ENCODE measurements around the gene FAM184A. TPM values are rescaled to one million over a fixed set of nuclear protein-coding genes. Genes with fewer than 3 reads are reported as not detected.

FAM184A gene
- total and polyA plus RNA-seq, 8 donors, result 1.8 to 6.4 (median 3.0) TPM

DNA sequence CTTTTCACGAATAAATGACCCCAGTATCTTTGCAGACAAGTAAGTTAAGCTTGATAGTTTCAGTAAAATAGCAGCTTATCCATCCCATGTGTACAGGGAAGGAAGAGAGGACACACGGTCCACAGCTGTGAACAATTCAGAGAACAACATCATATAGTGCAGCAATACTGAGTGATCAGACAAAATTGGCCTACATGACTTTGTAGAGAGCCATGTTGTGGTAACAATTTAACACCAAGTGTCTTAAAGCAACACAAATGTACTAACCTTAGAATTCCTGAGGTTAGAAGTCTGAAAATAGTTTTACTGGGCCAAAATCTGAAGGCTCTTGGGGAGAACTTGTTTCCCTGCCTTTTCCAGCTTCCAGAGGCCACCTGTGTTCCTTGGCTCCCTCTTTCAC lies 12.5 kb downstream of the FAM184A start:
- Histone ChIP-seq H3K4me3 (no peak overlapping the region), H3K27me3 (no peaks in the 10 kb centered on the region), H3K4me1 (no peaks in the 10 kb centered on the region), H3K9me3 (no peaks in the 10 kb centered on the region), H3K27ac (no peak overlapping the region), H3K36me3 (no peaks in the 10 kb centered on the region)
- WGBS, 2 donors, result 81 to 82% methylated on average over 2 of the region's 2 CpGs
- FAIRE-seq, result no peak
- intact Hi-C loops (cut with DNase I), result no loop called here
- TF ChIP-seq, protein P1, sequence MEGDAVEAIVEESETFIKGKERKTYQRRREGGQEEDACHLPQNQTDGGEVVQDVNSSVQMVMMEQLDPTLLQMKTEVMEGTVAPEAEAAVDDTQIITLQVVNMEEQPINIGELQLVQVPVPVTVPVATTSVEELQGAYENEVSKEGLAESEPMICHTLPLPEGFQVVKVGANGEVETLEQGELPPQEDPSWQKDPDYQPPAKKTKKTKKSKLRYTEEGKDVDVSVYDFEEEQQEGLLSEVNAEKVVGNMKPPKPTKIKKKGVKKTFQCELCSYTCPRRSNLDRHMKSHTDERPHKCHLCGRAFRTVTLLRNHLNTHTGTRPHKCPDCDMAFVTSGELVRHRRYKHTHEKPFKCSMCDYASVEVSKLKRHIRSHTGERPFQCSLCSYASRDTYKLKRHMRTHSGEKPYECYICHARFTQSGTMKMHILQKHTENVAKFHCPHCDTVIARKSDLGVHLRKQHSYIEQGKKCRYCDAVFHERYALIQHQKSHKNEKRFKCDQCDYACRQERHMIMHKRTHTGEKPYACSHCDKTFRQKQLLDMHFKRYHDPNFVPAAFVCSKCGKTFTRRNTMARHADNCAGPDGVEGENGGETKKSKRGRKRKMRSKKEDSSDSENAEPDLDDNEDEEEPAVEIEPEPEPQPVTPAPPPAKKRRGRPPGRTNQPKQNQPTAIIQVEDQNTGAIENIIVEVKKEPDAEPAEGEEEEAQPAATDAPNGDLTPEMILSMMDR (IDR thresholded peaks at IDR 0.05), result no peak
- ATAC-seq, result no peak
- DNase-seq, result no peak

DNA sequence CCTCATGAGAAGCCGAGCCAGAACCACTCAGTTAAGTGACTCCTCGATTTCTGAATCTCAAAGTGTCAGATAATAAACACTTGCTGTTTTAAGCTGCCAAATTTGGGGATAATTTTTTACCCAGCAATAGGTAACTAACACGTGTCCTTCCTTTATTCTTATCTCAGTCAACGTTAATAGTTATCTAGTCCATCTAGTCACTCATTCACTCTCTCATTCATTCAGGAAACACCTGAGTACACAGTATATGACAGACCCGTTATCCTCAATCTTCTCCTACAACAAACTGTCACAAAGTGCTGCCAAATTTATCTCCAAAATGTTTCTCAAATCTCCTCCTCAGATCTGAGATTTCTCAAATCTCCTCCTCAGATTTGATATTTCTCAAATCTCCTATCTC lies 13.1 kb downstream of the FAM184A start:
- Histone ChIP-seq H3K27ac (no peak overlapping the region), H3K9me3 (no peaks in the 10 kb centered on the region), H3K27me3 (no peaks in the 10 kb centered on the region), H3K4me1 (no peaks in the 10 kb centered on the region), H3K36me3 (no peaks in the 10 kb centered on the region), H3K4me3 (no peak overlapping the region)
- 43 to 45% methylated on average over 5 of the region's 5 CpGs for WGBS, 2 donors
- TF ChIP-seq, protein P1 (IDR thresholded peaks at IDR 0.05), result no peak
- intact Hi-C loops (cut with DNase I), result no loop called here
- DNase-seq, result no peak
- FAIRE-seq, result no peak
- no peak for ATAC-seq

DNA sequence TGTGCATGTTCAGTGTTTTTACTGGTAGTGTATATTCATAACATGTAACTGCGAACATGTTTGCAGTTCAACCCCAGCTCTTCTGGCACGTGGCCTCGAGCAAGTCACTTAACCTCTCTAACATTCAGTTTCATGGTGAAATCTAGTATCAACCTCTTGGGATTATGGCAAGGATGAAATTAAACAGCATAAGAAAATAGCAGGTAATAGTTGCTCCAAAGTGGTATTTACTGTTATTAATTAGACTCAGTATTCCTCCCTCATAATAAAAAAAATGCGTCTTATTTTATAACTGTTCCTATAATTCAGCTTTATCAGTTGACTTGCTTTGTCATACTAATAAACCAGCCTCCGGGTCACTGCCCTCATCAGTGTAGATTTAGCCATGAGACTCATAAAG lies 15.0 kb downstream of the FAM184A start:
- 88 to 97% methylated on average over 5 of the region's 5 CpGs for WGBS, 2 donors
- ATAC-seq, result no peak
- Histone ChIP-seq H3K27ac (no peak overlapping the region), H3K9me3 (no peaks in the 10 kb centered on the region), H3K4me3 (no peak overlapping the region), H3K4me1 (no peaks in the 10 kb centered on the region), H3K27me3 (no peaks in the 10 kb centered on the region), H3K36me3 (no peaks in the 10 kb centered on the region)
- no peak for DNase-seq
- intact Hi-C loops (cut with DNase I), result no loop called here
- TF ChIP-seq, protein P1 (IDR thresholded peaks at IDR 0.05), result no peak
- no peak for FAIRE-seq

DNA sequence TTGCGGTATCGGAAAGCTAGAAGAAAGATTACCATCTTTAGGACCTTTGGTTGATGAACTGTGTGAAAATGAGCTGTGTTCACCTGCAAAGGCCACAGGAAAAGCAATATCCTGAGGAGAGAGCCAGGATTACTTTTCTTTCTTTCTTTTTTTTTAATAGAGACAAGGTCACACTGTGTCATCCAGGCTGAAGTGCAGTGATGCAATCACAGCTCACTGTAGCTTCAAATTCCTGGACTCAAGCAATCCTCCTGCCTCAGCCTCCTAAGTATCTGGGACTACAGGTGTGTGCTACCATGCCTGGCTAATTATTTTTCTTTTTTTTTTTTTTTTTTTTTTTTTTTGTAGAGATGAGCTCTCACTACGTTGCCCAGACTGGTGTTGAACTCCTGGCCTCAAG lies 17.2 kb downstream of the FAM184A start:
- no peak for FAIRE-seq
- no peak overlapping the region for H3K27ac ChIP-seq
- H3K4me1 ChIP-seq, result no peaks in the 10 kb centered on the region
- intact Hi-C loops (cut with DNase I), result no loop called here
- H3K36me3 ChIP-seq, result no peaks in the 10 kb centered on the region
- no peaks in the 10 kb centered on the region for H3K27me3 ChIP-seq
- WGBS, 2 donors, result 90 to 93% methylated on average over 3 of the region's 3 CpGs
- TF ChIP-seq, protein P1 (IDR thresholded peaks at IDR 0.05), result no peak
- H3K9me3 ChIP-seq, result no peaks in the 10 kb centered on the region
- ATAC-seq, result no peak
- no peak overlapping the region for H3K4me3 ChIP-seq
- DNase-seq, result no peak

DNA sequence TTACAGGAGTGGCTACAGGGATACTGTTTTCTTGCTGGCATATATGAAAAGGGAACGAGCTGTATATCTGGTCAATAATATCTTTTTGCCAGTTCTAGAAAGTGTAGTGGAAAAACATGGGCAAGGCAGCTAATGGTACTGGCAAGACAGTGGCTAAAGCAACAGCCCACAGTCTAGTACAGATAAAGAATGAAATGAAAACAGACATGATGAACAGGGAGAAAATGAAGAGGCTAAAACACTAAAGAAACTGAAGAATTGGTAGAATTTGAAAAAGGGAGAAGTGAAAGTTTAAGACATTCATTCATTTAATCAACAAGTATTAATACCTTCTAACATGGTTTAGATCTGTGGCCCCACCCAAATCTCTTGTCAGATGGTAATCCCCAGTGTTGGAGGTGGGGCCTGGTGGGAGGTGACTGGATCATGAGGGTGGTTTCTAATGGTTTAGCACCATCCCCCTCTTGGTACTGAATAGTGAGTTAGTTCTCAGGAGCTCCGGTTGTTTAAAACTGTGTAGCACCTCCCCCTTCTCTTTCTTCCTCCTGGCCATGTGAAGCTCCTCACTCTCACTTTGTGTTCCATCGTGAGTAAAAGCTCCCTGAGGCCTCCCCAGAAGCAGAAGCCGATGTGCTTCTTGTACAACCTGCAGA lies 18.1 kb downstream of the FAM184A start:
- 85% methylated on average over 4 of the region's 4 CpGs for WGBS, 2 donors

More for the DNA sequence above, 18.1 kb downstream of the FAM184A start:
- Histone ChIP-seq H3K27ac (no peak overlapping the region), H3K27me3 (no peaks in the 10 kb centered on the region), H3K4me3 (no peak overlapping the region), H3K9me3 (no peaks in the 10 kb centered on the region), H3K36me3 (no peaks in the 10 kb centered on the region), H3K4me1 (no peaks in the 10 kb centered on the region)
- intact Hi-C loops (cut with DNase I), result no loop called here
- ATAC-seq (no peak), DNase-seq (no peak), FAIRE-seq (no peak)
- TF ChIP-seq, protein P1 (IDR thresholded peaks at IDR 0.05), result no peak

Data from pancreas (tissue), 10 donors.